ENCODE measurements around the gene BMPR1A.
A peak's percentile ranks its signal among the peaks of the same experiment; 100 is the strongest.

Gene BMPR1A

GRCh38 chr10:86742230-86742629 is 14.2 kb upstream of the BMPR1A start:
- peaks cover 3 to 36% (median 18%) of the 10 kb centered on the region in 4 donors for H3K4me1 ChIP-seq
- no peaks in the 10 kb centered on the region for H3K36me3 ChIP-seq
- peak in 1 of 2 donors; percentile 74 for DNase-seq
- H3K27ac ChIP-seq, result peak overlapping the region; percentile 82 to 88
- no peak for TF ChIP-seq CTCF (IDR thresholded peaks at IDR 0.05)
- H3K9me3 ChIP-seq, result no peaks in the 10 kb centered on the region
- intact Hi-C loops (cut with DNase I; ENCODE audit: low total_unique reads), result no loop called here
- H3K27me3 ChIP-seq, result no peaks in the 10 kb centered on the region
- H3K4me3 ChIP-seq, result no peak overlapping the region

- intact Hi-C loops (cut with DNase I; ENCODE audit: low total_unique reads), result no loop called here
- DNase-seq, result peak in 1 of 2 donors; percentile 39
- TF ChIP-seq CTCF (IDR thresholded peaks at IDR 0.05), result no peak
- Histone ChIP-seq H3K4me3 (no peak overlapping the region), H3K27ac (peak overlapping the region; percentile 82 to 88), H3K9me3 (no peaks in the 10 kb centered on the region), H3K27me3 (no peaks in the 10 kb centered on the region), H3K4me1 (peaks cover 3 to 45% (median 18%) of the 10 kb centered on the region in 4 donors), H3K36me3 (no peaks in the 10 kb centered on the region)
Measured at GRCh38 chr10:86744067-86744725, 12.2 kb upstream of the BMPR1A start.

- Histone ChIP-seq H3K4me3 (no peak overlapping the region), H3K9me3 (no peaks in the 10 kb centered on the region), H3K27me3 (no peaks in the 10 kb centered on the region), H3K27ac (no peak overlapping the region), H3K4me1 (peaks cover 3 to 28% (median 11%) of the 10 kb centered on the region in 4 donors), H3K36me3 (no peaks in the 10 kb centered on the region)
- no peak for DNase-seq
- intact Hi-C loops (cut with DNase I; ENCODE audit: low total_unique reads), result no loop called here
- no peak for TF ChIP-seq CTCF (IDR thresholded peaks at IDR 0.05)
Measured at GRCh38 chr10:86747796-86748581, 8.4 kb upstream of the BMPR1A start.

GRCh38 chr10:86749854-86750253 is 6.6 kb upstream of the BMPR1A start:
- Histone ChIP-seq H3K4me1 (peaks cover 0 to 27% (median 9%) of the 10 kb centered on the region in 4 donors), H3K4me3 (no peak overlapping the region), H3K36me3 (no peaks in the 10 kb centered on the region), H3K27ac (no peak overlapping the region), H3K9me3 (no peaks in the 10 kb centered on the region), H3K27me3 (no peaks in the 10 kb centered on the region)
- intact Hi-C loops (cut with DNase I; ENCODE audit: low total_unique reads), result no loop called here
- no peak for DNase-seq
- TF ChIP-seq CTCF (IDR thresholded peaks at IDR 0.05), result no peak

- no peaks in the 10 kb centered on the region for H3K9me3 ChIP-seq
- no peak overlapping the region for H3K27ac ChIP-seq
- no peak for DNase-seq
- H3K4me3 ChIP-seq, result no peak overlapping the region
- no peaks in the 10 kb centered on the region for H3K27me3 ChIP-seq
- no peaks in the 10 kb centered on the region for H3K36me3 ChIP-seq
- TF ChIP-seq CTCF (IDR thresholded peaks at IDR 0.05), result no peak
- peaks cover 0 to 33% (median 14%) of the 10 kb centered on the region in 4 donors for H3K4me1 ChIP-seq
- intact Hi-C loops (cut with DNase I; ENCODE audit: low total_unique reads), result no loop called here
Measured at GRCh38 chr10:86751477-86751876, 4.9 kb upstream of the BMPR1A start.
